ENCODE data around the gene BATF2. TPM values are rescaled to one million over a fixed set of nuclear protein-coding genes. Genes with fewer than 3 reads are reported as not detected.
A peak's percentile ranks its signal among the peaks of the same experiment; 100 is the strongest.

The BATF2 gene
- total RNA-seq, 1 donor from 2014 or later = 1.0 TPM

DNA sequence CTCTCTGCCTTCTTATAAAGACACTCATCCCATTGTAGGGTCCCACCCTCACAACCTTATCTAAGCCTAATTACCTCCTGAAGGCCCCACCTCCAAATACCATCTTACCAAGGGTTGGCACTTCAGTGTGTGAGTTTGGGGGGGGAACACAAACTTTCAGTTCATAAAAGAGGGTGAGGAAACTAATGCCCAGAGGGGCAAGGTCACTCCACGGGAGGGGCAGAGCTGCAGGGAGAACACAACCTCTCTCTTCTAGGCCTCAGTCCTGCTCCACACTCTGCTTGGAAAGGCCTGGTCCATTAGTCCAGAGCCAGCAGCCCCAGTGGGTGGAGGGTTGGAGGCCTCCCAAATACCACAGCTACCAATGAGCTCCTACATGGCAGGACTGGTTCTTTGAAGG lies 2.7 kb upstream of the BATF2 start:
- Mint-ChIP-seq H3K4me1 (ENCODE audit: unreplicated experiment) (peaks cover 11% of the 10 kb centered on the region), H3K4me3 (no peak overlapping the region), H3K27me3 (no peaks in the 10 kb centered on the region), H3K27ac (no peak overlapping the region), H3K9me3 (no peaks in the 10 kb centered on the region), H3K36me3 (no peaks in the 10 kb centered on the region)
- TF ChIP-seq, protein P1, sequence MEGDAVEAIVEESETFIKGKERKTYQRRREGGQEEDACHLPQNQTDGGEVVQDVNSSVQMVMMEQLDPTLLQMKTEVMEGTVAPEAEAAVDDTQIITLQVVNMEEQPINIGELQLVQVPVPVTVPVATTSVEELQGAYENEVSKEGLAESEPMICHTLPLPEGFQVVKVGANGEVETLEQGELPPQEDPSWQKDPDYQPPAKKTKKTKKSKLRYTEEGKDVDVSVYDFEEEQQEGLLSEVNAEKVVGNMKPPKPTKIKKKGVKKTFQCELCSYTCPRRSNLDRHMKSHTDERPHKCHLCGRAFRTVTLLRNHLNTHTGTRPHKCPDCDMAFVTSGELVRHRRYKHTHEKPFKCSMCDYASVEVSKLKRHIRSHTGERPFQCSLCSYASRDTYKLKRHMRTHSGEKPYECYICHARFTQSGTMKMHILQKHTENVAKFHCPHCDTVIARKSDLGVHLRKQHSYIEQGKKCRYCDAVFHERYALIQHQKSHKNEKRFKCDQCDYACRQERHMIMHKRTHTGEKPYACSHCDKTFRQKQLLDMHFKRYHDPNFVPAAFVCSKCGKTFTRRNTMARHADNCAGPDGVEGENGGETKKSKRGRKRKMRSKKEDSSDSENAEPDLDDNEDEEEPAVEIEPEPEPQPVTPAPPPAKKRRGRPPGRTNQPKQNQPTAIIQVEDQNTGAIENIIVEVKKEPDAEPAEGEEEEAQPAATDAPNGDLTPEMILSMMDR (conservative IDR thresholded peaks at IDR 0.05) = no peak
- no peak for DNase-seq (ENCODE audit: extremely low spot score, unreplicated experiment)

DNA sequence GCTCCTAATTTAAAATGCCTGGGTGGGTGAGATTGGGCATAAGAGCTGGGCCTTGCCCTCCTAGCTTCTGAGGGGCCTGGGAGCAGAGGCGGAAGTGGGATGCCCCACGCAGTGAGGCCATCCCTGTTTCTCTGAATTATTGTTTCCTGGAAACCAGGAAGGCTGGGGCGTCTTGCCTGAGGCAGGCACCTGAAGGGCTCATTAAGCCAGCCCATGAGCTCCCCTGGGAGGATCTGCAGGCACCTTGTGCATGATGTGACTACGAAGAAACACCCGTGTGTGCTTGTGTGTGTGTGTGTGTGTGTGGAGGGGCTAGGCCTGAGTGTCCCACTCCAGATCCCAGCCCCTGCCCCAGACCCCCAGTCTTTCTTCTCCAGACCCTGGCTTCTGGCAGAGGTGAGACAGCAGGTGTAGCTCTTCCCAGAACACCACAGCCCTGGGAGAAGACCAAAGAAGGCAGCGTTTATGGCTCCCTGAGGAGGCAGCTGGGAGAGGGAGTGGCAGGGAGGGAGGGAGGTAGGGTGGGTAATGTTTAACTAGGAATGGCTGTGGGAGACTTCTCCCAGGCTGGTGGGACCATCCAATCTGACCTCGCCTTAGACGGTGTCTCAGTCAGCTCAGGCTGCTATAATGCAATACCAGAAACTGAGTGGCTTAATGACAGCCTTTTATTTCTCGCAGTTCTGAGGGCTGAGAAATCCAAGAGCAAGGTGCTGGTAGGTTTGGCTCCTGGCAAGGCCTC lies 2.1 kb upstream of the BATF2 start:
- Mint-ChIP-seq H3K27ac (peak overlapping the region; percentile 53), H3K27me3 (no peaks in the 10 kb centered on the region), H3K9me3 (no peaks in the 10 kb centered on the region), H3K36me3 (no peaks in the 10 kb centered on the region), H3K4me3 (no peak overlapping the region), H3K4me1 (ENCODE audit: unreplicated experiment) (peaks cover 11% of the 10 kb centered on the region)
- no peak for DNase-seq (ENCODE audit: extremely low spot score, unreplicated experiment)
- TF ChIP-seq, protein P1 (conservative IDR thresholded peaks at IDR 0.05) = no peak

GRCh38 chr11:64998141-64998540 lies 1.4 kb upstream of the BATF2 start:
- Mint-ChIP-seq H3K9me3 (no peaks in the 10 kb centered on the region), H3K4me3 (no peak overlapping the region), H3K36me3 (no peaks in the 10 kb centered on the region)

GRCh38 chr11:64996327-64996709 lies 453 bp downstream of the BATF2 start:
- TF ChIP-seq, protein P1 (conservative IDR thresholded peaks at IDR 0.05) = no peak
- peaks cover 11% of the 10 kb centered on the region for H3K4me1 Mint-ChIP-seq (ENCODE audit: unreplicated experiment)
- H3K9me3 Mint-ChIP-seq = no peaks in the 10 kb centered on the region
- peak overlapping the region; percentile 67 for H3K4me3 Mint-ChIP-seq
- H3K27ac Mint-ChIP-seq = peak overlapping the region; percentile 58
- H3K36me3 Mint-ChIP-seq = no peaks in the 10 kb centered on the region
- no peaks in the 10 kb centered on the region for H3K27me3 Mint-ChIP-seq
- DNase-seq (ENCODE audit: extremely low spot score, unreplicated experiment) = no peak

More at GRCh38 chr11:64998141-64998540, 1.4 kb upstream of the BATF2 start:
- Mint-ChIP-seq H3K27me3 (no peaks in the 10 kb centered on the region), H3K4me1 (ENCODE audit: unreplicated experiment) (peaks cover 11% of the 10 kb centered on the region), H3K27ac (peak overlapping the region; percentile 19)
- TF ChIP-seq, protein P1 (conservative IDR thresholded peaks at IDR 0.05) = no peak
- no peak for DNase-seq (ENCODE audit: extremely low spot score, unreplicated experiment)

GRCh38 chr11:64994318-64994717 lies 2.5 kb downstream of the BATF2 start:
- no peak overlapping the region for H3K4me3 Mint-ChIP-seq
- no peaks in the 10 kb centered on the region for H3K9me3 Mint-ChIP-seq
- no peak overlapping the region for H3K27ac Mint-ChIP-seq
- H3K27me3 Mint-ChIP-seq = no peaks in the 10 kb centered on the region
- peaks cover 20% of the 10 kb centered on the region for H3K4me1 Mint-ChIP-seq (ENCODE audit: unreplicated experiment)
- TF ChIP-seq, protein P1 (conservative IDR thresholded peaks at IDR 0.05) = no peak
- H3K36me3 Mint-ChIP-seq = no peaks in the 10 kb centered on the region
- no peak for DNase-seq (ENCODE audit: extremely low spot score, unreplicated experiment)
